Measurements from ENCODE around the gene HLA-A. TPM values are rescaled to one million over a fixed set of nuclear protein-coding genes. Genes with fewer than 3 reads are reported as not detected.

The HLA-A gene
- total RNA-seq, 1 donor from 2014 or later, result 187 TPM

DNA sequence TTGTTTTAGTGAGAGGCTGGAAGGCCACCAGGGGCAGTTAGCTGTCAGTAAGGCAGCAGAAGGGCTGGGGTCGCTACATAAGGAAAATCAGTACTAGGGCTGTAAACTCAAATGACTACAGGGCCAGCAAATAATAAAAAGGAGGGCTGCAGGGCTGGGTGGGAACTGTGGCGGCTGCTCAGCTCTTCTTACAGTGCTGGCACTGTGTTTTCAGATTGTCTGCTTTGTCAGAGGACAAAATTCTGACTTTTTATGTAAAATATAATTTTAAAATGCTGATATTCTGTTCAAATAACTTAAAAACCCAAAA lies 23.2 kb downstream of the HLA-A start:
- Mint-ChIP-seq H3K9me3 (ENCODE audit: low read depth) (no peaks in the 10 kb centered on the region), H3K27me3 (ENCODE audit: low read depth) (no peaks in the 10 kb centered on the region), H3K27ac (ENCODE audit: unreplicated experiment) (peak overlapping the region; percentile 95), H3K4me1 (ENCODE audit: low read depth) (peaks cover 42% of the 10 kb centered on the region), H3K36me3 (ENCODE audit: low read depth) (no peaks in the 10 kb centered on the region), H3K4me3 (ENCODE audit: unreplicated experiment) (peak overlapping the region; percentile 72)
- DNase-seq (ENCODE audit: low spot score), result no peak
- TF ChIP-seq, protein P1, sequence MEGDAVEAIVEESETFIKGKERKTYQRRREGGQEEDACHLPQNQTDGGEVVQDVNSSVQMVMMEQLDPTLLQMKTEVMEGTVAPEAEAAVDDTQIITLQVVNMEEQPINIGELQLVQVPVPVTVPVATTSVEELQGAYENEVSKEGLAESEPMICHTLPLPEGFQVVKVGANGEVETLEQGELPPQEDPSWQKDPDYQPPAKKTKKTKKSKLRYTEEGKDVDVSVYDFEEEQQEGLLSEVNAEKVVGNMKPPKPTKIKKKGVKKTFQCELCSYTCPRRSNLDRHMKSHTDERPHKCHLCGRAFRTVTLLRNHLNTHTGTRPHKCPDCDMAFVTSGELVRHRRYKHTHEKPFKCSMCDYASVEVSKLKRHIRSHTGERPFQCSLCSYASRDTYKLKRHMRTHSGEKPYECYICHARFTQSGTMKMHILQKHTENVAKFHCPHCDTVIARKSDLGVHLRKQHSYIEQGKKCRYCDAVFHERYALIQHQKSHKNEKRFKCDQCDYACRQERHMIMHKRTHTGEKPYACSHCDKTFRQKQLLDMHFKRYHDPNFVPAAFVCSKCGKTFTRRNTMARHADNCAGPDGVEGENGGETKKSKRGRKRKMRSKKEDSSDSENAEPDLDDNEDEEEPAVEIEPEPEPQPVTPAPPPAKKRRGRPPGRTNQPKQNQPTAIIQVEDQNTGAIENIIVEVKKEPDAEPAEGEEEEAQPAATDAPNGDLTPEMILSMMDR (IDR thresholded peaks at IDR 0.05), result peak; percentile 14

DNA sequence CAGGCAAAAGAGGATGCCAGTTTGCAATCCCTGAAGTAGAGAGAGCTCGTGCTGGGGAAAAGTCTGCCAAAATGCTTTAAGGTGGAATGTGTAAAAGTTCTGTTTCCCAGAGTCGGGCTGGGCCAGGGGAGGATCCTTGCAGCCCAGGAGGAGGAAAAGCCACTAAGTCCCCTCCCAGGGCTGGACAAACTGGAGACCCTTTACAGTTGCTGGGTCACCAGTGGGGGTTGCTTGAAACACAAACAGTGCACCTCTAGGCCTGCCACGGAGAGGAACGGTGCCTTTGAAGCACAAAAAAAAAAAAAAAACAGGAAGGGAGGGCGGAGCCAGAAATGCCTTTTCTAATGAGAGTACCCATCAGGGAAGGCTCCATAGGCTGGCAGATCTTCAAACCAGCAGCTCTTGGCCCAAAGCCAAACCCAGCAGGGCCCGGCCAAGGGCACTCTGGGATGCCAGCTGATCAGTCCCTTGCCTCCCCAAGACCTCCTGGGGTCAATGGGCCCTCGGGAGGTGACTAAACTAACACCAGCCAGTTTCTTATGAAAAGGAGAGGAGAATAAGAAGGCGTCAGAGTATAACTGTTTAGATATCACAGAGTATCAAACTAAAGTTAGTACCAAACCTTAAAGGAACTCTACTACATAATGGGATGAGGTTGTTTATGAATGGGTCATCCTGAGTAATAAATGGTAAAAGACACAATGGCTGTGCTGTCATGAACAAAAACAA lies 23.7 kb downstream of the HLA-A start:
- no peak for DNase-seq (ENCODE audit: low spot score)
- Mint-ChIP-seq H3K9me3 (ENCODE audit: low read depth) (no peaks in the 10 kb centered on the region), H3K27me3 (ENCODE audit: low read depth) (no peaks in the 10 kb centered on the region), H3K27ac (ENCODE audit: unreplicated experiment) (peak overlapping the region; percentile 95), H3K36me3 (ENCODE audit: low read depth) (no peaks in the 10 kb centered on the region), H3K4me1 (ENCODE audit: low read depth) (peaks cover 42% of the 10 kb centered on the region), H3K4me3 (ENCODE audit: unreplicated experiment) (peak overlapping the region; percentile 72)
- TF ChIP-seq, protein P1 (IDR thresholded peaks at IDR 0.05), result no peak

DNA sequence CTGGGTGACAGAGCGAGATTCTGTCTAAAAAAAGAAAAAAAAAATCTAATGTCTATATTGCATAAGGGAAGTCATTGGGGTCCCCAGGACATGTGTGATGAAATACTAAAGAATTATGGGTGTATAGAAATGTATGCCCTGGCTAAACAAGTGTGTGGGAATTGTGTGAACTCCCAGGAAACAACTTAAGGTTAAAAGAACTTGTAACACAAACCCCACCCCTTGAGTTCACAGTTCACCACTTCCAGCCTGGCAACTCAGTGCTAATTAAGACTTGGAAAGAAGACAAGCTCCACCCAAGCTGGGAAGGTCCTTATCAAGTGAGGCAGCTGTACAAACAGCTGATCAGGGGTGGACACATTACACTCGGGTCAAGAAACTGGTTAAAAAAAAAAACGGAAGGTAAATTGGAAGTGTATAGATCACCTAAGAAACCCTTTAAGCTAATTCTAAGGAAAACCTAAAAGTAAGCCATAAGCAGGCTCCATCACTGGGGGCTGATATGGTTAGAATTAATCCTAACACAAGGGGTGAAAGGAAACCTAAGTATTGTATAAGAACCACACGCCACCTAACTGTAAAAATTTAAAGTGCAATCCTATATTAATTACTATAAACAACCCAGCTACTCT lies 25.2 kb downstream of the HLA-A start:
- TF ChIP-seq, protein P1 (IDR thresholded peaks at IDR 0.05), result peak; percentile 71
- Mint-ChIP-seq H3K9me3 (ENCODE audit: low read depth) (no peaks in the 10 kb centered on the region), H3K4me1 (ENCODE audit: low read depth) (peaks cover 42% of the 10 kb centered on the region), H3K36me3 (ENCODE audit: low read depth) (no peaks in the 10 kb centered on the region), H3K27ac (ENCODE audit: unreplicated experiment) (no peak overlapping the region), H3K27me3 (ENCODE audit: low read depth) (peaks cover 7% of the 10 kb centered on the region), H3K4me3 (ENCODE audit: unreplicated experiment) (no peak overlapping the region)
- DNase-seq (ENCODE audit: low spot score), result no peak

DNA sequence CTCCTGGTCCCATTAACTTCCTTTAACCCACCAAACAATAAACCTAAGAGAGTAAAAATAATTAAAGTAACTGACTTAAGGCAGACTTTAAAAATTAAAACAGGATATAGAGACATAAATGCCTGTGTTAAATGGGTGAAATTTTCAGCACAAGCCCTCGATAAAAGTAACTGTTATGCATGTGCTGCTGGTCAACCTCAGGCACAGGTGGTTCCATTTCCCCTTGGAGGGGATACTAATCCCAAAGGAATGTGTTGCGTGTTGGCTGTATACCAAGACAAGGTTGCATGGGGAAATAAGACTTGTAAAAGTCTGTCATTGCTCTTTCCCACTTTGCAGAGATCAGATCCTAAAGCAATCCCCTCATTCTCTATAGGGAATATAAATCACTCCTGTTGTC lies 25.8 kb downstream of the HLA-A start:
- Mint-ChIP-seq H3K9me3 (ENCODE audit: low read depth) (no peaks in the 10 kb centered on the region), H3K4me1 (ENCODE audit: low read depth) (peaks cover 42% of the 10 kb centered on the region)
- no peak for DNase-seq (ENCODE audit: low spot score)

DNA sequence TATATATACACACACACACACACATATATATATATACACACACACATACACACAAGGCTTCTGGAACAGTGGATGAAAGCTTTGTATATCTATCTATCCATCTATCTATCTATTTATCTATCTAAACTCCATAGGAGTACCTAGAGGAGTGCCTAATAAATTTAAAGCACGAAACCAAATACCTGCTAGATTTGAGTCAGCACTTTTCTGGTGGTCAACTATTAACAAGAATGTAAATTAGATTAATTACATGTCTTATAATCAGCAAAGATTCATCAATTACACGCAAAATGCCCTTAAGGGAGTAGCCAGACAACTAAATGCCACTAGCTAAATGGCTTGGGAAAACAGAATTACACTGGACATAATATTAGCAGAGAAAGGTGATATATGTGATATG lies 26.6 kb downstream of the HLA-A start:
- Mint-ChIP-seq H3K36me3 (ENCODE audit: low read depth) (no peaks in the 10 kb centered on the region), H3K4me3 (ENCODE audit: unreplicated experiment) (no peak overlapping the region), H3K4me1 (ENCODE audit: low read depth) (peaks cover 42% of the 10 kb centered on the region), H3K9me3 (ENCODE audit: low read depth) (no peaks in the 10 kb centered on the region), H3K27me3 (ENCODE audit: low read depth) (peaks cover 19% of the 10 kb centered on the region), H3K27ac (ENCODE audit: unreplicated experiment) (no peak overlapping the region)
- TF ChIP-seq, protein P1 (IDR thresholded peaks at IDR 0.05), result no peak
- no peak for DNase-seq (ENCODE audit: low spot score)

More for the DNA sequence above, 25.8 kb downstream of the HLA-A start:
- TF ChIP-seq, protein P1 (IDR thresholded peaks at IDR 0.05), result peak; percentile 17
- peaks cover 12% of the 10 kb centered on the region for H3K27me3 Mint-ChIP-seq (ENCODE audit: low read depth)
- no peak overlapping the region for H3K27ac Mint-ChIP-seq (ENCODE audit: unreplicated experiment)
- no peak overlapping the region for H3K4me3 Mint-ChIP-seq (ENCODE audit: unreplicated experiment)
- no peaks in the 10 kb centered on the region for H3K36me3 Mint-ChIP-seq (ENCODE audit: low read depth)

Data from chondrocyte (in vitro differentiated cells).